ENCODE results near the gene ZDHHC7.

- no peak for TF ChIP-seq CTCF (IDR thresholded peaks at IDR 0.05)
- no peak for TF ChIP-seq POLR2A (IDR thresholded peaks at IDR 0.05)
These were observed 35.9 kb upstream of the ZDHHC7 start for GRCh38 chr16:85046931-85047866.
